Tibial nerve (tissue), 3 donors: Measurements from ENCODE around the gene CACNB3.

Experiments used
- POLR2A ChIP-seq, 2 donors: fragments of 450-650 bp; IDR thresholded peaks; one replicate each; pipeline ENCODE4 v1.6.1; 2017; ENCODE audit warnings: antibody characterized with exemption in 2 of 2, mild to moderate bottlenecking in 2 of 2, moderate library complexity in 2 of 2
- TF ChIP-seq, protein P1 (sequence below), 5 experiments: fragments of 200-600 bp in 3 of 5; fragments of 450-650 bp in 2 of 5; sonication (generic) in 3 of 5; IDR thresholded peaks; one replicate each; pipeline ENCODE4 v1.5.1; 2016 to 2019; ENCODE audit warnings: antibody characterized with exemption in 5 of 5, mild to moderate bottlenecking in 3 of 5, moderate library complexity in 2 of 5

DNA sequence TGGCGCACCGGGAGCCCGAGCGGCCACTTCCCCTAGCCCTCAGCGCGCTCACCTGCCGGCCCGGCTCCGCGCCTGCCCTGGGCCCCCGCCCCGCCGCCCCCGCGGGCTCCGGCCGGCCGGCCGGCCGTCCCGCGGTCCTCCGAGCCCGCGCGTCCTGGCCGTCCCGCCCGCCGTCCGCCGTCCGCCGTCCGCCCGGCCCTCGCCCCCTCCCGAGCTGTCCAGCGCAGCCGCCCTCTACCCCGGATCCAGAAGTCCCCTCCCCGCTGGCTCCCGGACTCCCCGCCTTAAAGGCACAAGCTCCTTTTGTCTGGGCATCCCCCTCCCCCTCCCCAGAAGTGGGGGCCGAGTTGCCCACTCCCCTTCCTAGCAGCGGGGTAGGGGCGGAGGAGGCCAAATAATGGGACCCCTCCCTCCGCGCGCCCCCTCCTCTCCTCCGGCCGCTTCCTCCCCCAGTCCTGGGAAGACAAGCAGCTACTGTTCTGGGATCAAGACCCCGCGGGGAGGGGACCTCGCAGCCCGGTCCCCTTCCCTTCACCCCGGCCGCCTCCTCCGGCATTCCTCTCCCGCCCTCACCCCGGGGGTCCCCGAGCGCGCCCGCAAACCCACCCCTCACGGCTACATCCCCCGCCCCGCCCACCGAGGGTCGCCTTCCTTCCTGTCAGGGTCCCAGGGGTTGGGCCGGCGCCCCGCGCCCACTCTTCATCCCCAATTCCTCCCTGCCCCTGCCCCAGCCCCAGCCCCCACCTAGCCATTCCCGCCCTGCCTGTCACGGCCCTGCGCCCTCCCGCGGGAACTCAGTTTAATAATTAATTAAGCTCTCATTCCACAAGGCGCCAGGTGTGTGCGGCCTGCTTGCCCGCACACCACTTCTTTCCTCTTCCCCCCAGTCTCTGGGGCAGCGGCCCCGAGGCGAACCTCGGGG, 29.2 kb upstream of the CACNB3 start, which contains the start of gene ADCY6:
- TF ChIP-seq, protein P1, sequence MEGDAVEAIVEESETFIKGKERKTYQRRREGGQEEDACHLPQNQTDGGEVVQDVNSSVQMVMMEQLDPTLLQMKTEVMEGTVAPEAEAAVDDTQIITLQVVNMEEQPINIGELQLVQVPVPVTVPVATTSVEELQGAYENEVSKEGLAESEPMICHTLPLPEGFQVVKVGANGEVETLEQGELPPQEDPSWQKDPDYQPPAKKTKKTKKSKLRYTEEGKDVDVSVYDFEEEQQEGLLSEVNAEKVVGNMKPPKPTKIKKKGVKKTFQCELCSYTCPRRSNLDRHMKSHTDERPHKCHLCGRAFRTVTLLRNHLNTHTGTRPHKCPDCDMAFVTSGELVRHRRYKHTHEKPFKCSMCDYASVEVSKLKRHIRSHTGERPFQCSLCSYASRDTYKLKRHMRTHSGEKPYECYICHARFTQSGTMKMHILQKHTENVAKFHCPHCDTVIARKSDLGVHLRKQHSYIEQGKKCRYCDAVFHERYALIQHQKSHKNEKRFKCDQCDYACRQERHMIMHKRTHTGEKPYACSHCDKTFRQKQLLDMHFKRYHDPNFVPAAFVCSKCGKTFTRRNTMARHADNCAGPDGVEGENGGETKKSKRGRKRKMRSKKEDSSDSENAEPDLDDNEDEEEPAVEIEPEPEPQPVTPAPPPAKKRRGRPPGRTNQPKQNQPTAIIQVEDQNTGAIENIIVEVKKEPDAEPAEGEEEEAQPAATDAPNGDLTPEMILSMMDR (IDR thresholded peaks at IDR 0.05) = no peak
- TF ChIP-seq POLR2A (IDR thresholded peaks at IDR 0.05) = peak; percentile 9 to 36
